Measurements from ENCODE around the gene NRXN3.

Gene NRXN3

DNA sequence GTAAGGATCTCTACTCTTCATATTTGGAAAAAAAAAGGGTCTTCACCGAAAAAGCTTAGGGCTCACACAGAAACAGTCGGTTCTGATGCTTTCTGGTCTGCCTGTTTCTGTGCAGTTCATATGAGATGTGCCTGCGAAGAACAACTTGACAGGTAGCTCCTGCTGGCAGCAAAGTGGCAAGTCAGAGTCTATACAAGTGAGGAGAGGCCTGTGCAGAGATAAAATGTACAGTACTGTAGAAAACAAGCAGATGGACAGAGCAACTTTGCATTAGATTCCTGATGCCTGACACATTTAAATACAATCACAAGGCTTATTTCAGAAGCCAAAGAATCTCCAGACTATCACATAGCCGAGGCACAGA is 1105.1 kb downstream of the NRXN3 start:
- DNase-seq = no peak

DNA sequence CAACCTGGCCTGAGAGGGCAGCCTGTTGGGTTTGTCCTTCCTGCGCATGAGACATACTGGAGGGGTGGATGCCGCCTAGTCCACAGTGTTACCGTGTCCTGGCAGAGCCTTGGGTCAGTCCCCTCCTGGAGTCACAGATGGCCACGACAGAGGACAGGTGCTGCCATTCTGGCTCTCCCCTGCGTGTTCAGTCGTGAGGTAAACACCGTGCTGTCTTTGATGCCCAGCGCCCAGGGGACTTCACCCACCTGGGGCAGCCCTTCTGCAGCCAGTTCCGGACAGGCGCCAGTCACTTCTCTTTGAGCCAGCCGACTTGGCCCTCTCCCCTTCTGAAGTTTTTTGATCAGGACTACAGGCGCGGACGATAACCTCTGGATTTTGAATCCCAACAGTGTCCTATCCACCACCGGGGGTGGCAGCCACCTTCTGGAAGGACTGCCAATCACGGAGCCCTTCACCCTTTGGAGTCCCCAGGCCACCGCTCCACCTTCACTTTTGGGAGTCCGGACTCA is 1108.2 kb downstream of the NRXN3 start:
- no peak for DNase-seq

- no peak for DNase-seq
These were observed 1108.8 kb downstream of the NRXN3 start for GRCh38 chr14:79278798-79279644.

DNA sequence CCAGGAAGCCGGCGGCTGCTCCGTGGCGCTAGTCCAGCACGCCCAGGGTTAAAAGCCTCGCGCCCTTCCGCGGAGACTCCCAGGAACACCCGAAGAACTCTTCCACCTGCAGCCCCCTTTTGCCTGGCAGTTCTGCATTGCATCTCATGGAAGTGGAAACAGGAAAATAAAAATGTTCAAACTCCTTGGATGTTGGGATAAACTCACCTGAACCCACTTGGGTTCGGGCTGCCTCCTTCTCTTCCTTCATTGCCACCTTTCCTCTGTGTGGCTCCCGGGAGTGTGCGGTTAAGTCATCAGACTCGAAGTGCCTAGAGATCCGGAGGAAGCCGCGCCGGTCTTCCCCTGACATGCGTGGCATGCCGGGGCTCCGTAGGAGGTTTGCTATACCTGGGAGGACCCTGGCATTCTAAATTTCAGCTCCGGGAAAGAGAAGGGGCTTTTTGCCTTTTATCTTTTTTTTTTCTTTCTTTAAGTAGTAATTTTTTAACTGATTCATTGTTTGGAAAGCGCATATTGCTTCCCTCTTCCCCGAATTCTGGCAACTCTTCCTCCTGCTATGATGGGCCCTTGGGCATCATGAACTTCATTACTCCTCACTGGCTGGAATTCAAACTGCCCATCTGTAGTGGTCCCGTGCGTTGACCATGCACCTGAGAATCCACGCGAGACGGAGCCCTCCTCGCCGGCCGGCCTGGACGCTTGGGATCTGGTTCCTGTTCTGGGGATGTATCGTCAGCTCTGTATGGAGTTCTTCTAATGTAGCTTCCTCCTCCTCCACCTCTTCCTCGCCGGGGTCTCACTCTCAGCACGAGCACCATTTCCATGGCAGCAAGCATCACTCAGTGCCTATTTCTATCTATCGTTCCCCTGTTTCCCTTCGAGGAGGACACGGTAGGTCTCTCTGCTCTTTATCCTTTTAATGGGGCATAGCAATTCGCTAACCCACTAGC is 1109.7 kb downstream of the NRXN3 start:
- no peak for DNase-seq

DNA sequence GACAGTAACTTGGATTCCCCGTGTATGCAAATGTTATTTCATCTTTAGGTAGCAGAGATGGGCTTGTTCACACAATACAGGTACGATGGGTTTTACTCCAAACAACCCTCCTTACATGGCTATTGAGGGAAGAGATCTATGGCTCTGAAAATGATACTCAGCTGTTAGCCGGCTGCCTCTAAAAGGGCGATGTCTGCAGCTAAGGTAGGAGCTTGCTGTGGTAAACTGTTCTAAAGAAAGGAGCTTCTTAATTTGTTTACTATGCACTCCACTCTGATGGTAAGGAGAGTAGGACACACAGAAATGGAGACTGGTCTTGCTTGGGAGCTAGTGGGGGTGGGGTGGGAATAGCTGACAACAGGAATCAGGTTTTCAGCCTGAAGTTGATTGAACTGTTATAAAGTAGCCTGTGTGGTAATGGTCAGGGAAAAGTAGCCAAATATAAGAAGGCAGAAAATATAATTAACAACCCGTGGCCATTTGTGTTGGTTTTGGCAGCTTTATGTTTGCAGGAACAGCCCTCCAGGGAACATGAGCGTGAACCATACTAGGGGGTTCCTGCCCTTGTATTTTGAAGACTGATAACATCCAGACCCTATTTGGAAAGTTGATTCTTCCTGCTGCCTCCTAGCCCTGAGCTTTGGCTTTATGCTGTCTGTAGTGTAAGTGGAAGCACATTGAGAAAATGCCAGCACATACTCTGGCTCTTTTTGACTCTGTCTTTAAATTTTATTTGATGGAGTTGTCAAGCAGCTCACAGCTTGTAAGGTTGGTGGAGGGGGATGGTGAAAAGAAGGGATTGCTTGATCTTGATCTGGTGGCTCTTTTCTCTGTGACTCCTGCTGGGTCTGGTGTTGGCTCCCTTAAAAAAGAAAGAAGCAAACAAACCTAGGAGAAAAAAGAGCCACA is 1111.3 kb downstream of the NRXN3 start:
- DNase-seq = no peak

DNA sequence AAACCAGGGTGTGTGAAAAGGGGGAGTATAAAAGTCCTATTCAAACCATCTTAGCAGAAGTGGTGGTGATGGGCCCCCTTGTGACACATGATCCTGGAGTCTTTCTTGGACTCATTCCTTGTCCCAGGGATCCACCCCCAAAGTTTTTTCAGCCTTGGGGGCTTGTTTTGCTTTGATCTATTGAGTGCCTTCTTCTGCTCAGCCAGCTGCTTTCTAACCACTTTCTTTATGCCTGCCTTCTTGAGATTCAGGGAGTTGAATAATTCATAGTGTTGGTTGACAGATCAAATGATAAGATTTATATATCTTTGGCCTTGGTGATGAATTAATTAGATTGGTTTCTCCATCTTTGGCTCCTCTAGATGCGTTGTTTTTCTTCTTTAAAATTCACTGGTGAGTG is 1114.4 kb downstream of the NRXN3 start:
- DNase-seq = no peak

DNA sequence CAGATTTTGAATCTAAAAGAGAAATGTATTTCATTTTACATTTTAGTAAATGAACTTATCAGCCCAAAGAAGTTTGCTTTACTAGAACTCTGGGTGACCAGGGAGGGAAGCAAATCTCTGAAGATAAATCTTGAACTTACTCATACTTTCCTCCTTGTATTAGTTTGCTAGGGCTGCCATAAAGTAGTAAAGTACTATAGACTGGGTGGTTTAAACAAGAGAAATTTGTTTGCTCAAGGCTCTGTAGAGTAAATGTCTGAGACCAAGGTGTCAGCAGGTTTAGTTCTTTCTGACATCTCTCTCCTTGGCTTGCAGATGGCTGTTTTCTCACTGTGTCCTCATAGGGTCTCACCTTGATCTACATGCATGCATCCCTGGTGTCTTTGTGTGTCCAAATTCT is 1115.1 kb downstream of the NRXN3 start:
- no peak for DNase-seq

DNA sequence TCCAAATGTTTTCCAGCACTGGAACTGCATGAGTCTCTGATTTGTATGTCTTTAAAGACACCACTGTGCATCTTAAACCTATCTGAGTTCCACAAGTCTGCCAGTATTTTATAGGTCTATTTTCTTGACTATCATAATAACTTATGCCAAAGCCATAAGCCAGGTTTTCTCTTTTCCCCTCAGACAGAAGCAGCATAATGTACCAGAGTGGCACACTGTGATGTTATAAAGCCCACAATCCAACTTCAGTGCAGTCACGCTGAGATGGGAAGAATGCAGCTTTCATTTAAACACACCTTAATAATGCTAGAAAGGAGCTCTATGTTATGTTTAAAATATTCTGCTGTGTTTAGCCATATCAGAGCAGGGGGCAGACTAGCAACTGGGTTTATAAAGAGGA is 1117.8 kb downstream of the NRXN3 start:
- DNase-seq = no peak

GRCh38 chr14:79293482-79294177 is 1123.5 kb downstream of the NRXN3 start:
- no peak for DNase-seq

DNA sequence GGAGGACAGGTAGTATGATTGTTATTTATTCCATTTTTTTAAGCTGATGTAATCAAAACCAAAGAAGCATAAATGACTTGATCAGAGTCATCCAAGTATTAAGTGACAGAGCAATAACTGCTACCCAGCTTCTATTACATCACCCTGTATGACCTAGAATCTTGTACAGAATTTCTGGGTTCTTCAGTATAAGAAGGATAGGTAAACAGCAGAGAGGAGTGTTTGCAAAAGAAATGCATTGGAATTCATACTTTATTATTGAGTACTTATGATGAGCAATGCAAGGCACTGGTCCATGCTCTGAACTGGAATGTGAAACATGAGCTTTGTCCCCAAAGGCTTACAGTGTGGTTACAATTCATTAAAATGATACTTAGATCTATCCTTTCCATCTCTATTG is 1124.3 kb downstream of the NRXN3 start:
- no peak for DNase-seq

- DNase-seq = no peak
These were observed 1125.2 kb downstream of the NRXN3 start for GRCh38 chr14:79295385-79295784.

- no peak for DNase-seq
These were observed 1128.2 kb downstream of the NRXN3 start for GRCh38 chr14:79298373-79298772.

- DNase-seq = no peak
These were observed 1129.0 kb downstream of the NRXN3 start for GRCh38 chr14:79299162-79299561.

DNA sequence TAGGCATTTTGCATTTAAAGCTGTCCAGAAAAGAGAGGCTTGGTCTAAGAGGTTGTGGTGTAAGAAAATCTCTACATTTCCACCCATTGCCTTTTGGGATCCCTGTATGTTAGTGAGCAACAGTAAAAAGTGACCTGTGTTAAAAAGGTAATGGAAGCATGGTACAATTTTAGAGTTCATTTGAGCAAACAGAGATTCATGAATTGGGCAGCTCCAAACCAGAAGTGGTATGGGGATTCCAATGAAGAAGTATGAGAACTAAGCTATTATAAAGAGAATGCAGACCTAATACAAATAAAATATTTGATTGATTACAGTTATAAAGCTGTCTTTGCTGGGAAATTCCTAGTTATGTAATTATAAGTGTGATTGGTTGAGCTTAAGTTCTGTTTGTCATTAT is 1134.1 kb downstream of the NRXN3 start:
- DNase-seq = no peak

DNA sequence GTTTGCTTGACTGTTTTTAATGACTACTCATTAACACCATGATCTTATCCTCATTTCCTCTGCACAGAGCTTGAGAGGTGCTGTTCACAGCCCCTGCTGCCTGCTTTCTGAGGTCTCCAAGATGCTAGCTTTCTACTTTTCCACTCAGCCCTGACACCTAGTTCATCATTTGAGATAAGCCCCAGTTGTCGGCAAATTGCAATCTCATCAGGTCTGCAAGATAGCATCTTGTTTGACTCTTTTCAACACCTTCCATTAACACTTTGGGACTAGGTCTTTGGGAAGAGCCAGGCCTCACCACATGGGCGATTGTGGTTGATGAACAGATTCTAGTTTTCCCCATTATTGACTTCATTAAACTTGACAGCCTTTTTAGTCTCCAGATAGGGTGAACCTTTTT is 1136.4 kb downstream of the NRXN3 start:
- DNase-seq = no peak

DNA sequence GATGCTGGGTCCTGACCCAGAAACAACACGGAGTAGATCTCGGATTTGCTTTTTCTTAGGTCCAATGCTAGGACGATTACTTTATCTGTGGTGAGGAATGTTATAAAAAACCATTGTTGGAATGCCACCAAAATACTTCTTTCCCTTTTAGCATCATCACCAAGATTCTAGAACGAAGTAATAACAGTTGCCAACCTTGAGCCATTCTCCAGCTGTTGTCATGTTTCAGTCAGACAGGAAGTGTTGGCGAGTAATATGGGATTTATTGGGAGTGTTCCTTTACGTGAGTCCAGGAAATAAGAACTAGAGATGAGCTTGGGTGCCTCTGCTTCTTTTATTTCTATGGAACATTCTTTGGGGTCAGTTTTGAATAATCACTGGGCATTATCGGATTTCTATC is 1148.2 kb downstream of the NRXN3 start:
- no peak for DNase-seq

DNA sequence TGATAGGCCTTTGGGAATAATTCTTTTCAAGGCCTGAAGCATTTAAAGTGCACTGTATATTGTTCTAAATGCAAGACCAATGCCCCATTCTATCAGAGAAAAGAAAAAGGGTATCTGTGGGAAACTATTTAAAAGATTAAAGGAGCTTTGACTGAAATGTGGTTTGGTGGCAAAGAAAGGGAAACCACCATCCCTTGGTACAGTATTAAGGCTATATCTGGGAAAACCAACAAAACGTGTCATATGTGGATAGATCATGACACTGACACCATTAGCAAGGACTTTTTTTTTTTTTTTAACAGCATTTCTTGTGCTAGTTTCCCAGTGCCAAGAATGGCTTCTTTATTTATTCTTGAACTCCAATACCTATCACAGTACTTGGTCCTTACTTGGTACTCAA is 1150.4 kb downstream of the NRXN3 start:
- no peak for DNase-seq

DNA sequence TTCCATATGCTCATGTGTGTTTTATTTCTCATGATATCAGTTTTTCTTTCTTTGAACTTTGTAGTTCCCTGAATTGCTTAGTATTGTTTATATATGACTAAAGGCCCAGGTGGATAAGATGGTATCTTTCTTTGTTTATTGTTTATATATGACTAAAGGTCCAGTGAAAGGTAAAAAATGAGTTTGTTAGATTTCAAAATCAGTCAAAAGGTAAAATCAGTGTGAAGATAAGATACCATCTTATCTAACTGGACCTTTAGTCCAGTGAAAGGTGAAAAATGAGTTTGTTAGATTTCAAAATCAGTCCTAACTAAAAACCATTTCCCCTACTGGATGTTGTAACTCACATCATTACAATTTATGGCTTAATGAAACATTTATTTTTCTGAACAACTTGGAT is 1150.9 kb downstream of the NRXN3 start:
- DNase-seq = no peak

- DNase-seq = no peak
These were observed 1154.9 kb downstream of the NRXN3 start for GRCh38 chr14:79325071-79325470.

- DNase-seq = no peak
These were observed 1155.4 kb downstream of the NRXN3 start for GRCh38 chr14:79325557-79325956.

- DNase-seq = no peak
These were observed 1158.7 kb downstream of the NRXN3 start for GRCh38 chr14:79328863-79329262.

GRCh38 chr14:79331830-79332229 is 1161.7 kb downstream of the NRXN3 start:
- DNase-seq = no peak

Data from CD4-positive, alpha-beta T cell treated with Interleukin-15 for 1 hour (primary cell).